K562 (cell line): ENCODE data around the gene NEK3. TPM values are rescaled to one million over a fixed set of nuclear protein-coding genes. Genes with fewer than 3 reads are reported as not detected.
"Not testable (repeated sequence)": the region's sequence is repeated elsewhere in the genome, so short reads cannot be mapped to it uniquely, and the experiment has no call there.

Source experiments
- ATAC-seq: fragments of 200-7000 bp; cut with Tn5 transposase; 3 replicates; pipeline ENCODE4 v1.9.1; 2020; ENCODE audit warnings: moderate library complexity
- BruUV-seq: library from RNA; stranded (reverse); fragments of 400-500 nt; replicated peaks from 2 replicates; lab custom pipeline; 2021; lab: Mats Ljungman, UMichigan
- CTCF ChIA-PET: fragments of 300-600 bp; formaldehyde crosslinking; extraction: SDS; loops from one replicate; lab custom pipeline; 2021; ENCODE audit warnings: low intra/inter-chr PET ratio; lab: Yijun Ruan, JAX
- POLR2A ChIA-PET: fragments of 300-600, 350-650 bp; sonication (Branson Sonifier 250); formaldehyde crosslinking; extraction: SDS; loops from one replicate; lab custom pipeline; 2021; ENCODE audit warnings: antibody characterized with exemption, inconsistent platforms; lab: Yijun Ruan, JAX
- DNase-seq, 4 experiments: peaks; one replicate each; pipeline versions ENCODE4 v3.0.0 to v3.0.0-alpha.2; 2011 to 2018; ENCODE audit warnings: low spot score in 3 of 4, mixed read lengths in 3 of 4; ENCODE audit errors: extremely low read depth in 1 of 4
- FAIRE-seq: peaks from 2 replicates; lab custom pipeline; 2011; peaks lifted over from hg19 to GRCh38; lab: Jason Lieb, UNC
- H2AFZ ChIP-seq: 2 replicates; pipeline ENCODE4 v1.6.0; 2011; ENCODE audit warnings: low read depth, low read length, control low read depth, inconsistent platforms
- H3K27ac ChIP-seq: fragments of 200-600 bp; 3 replicates; pipeline ENCODE4 v1.8.0; 2011; ENCODE audit warnings: low read depth, mild to moderate bottlenecking, control low read depth, inconsistent platforms, low read length, moderate library complexity, mixed read lengths; ENCODE audit errors: extremely low read depth
- H3K27me3 ChIP-seq, 2 experiments: fragments of 300-600 bp in 1 of 2; 2 replicates in 1 of 2; 3 replicates in 1 of 2; pipeline versions ENCODE4 v1.6.0 to v1.8.0; 2011; ENCODE audit warnings: inconsistent platforms in 2 of 2, low read length in 2 of 2, mild to moderate bottlenecking in 1 of 2, mixed read lengths in 1 of 2, moderate library complexity in 1 of 2; ENCODE audit not compliant: control insufficient read depth in 2 of 2, insufficient read depth in 2 of 2
- H3K36me3 ChIP-seq: fragments of 300-600 bp; 3 replicates; pipeline ENCODE4 v1.8.0; 2011; ENCODE audit warnings: mild to moderate bottlenecking, low read length, inconsistent platforms; ENCODE audit not compliant: control insufficient read depth, insufficient read depth
- H3K4me1 ChIP-seq, 2 experiments: fragments of 200-600 bp in 1 of 2; replicated peaks in 1 of 2; 2 replicates in 1 of 2; 3 replicates in 1 of 2; pipeline versions ENCODE4 v1.5.1 to v1.8.0; 2011; ENCODE audit warnings: inconsistent platforms in 2 of 2, low read length in 2 of 2, mild to moderate bottlenecking in 1 of 2, mixed read lengths in 1 of 2, moderate library complexity in 1 of 2; ENCODE audit not compliant: control insufficient read depth in 2 of 2, insufficient read depth in 2 of 2
- H3K4me2 ChIP-seq: 2 replicates; pipeline ENCODE4 v1.6.1; 2011; ENCODE audit warnings: low read length, control low read depth, inconsistent platforms, mixed read lengths; ENCODE audit not compliant: insufficient read depth
- H3K4me3 ChIP-seq: fragments of 200-600 bp; sonication (generic), shearing (Covaris generic); 2 replicates; pipeline ENCODE4 v1.5.1; 2016; ENCODE audit warnings: control low read depth, inconsistent platforms
- H3K79me2 ChIP-seq: fragments of 200-600 bp; 3 replicates; pipeline ENCODE4 v1.8.0; 2011; ENCODE audit warnings: low read length, inconsistent platforms; ENCODE audit not compliant: control insufficient read depth, insufficient read depth
- H3K9ac ChIP-seq, 2 experiments: 2 replicates each; pipeline versions ENCODE4 v1.6.0 to v1.6.1; 2011; ENCODE audit warnings: low read depth in 2 of 2, low read length in 2 of 2, control low read depth in 1 of 2, inconsistent platforms in 1 of 2, mild to moderate bottlenecking in 1 of 2, mixed read lengths in 1 of 2; ENCODE audit not compliant: insufficient read depth in 1 of 2
- H3K9me1 ChIP-seq: one replicate; pipeline ENCODE4 v1.6.0; 2011; ENCODE audit warnings: inconsistent platforms, mild to moderate bottlenecking, low read length, moderate library complexity; ENCODE audit not compliant: control insufficient read depth, insufficient read depth
- H3K9me3 ChIP-seq: replicated peaks from 2 replicates; pipeline ENCODE4 v1.5.1; 2011; ENCODE audit warnings: low read depth, low read length, inconsistent platforms; ENCODE audit not compliant: control insufficient read depth, insufficient read depth
- H4K20me1 ChIP-seq: replicated peaks from 2 replicates; pipeline ENCODE4 v1.6.1; 2011; ENCODE audit warnings: low read length, inconsistent platforms, mixed read lengths; ENCODE audit not compliant: control insufficient read depth, insufficient read depth
- SMC3 ChIP-seq: conservative IDR thresholded peaks from 2 replicates; pipeline ENCODE4 v1.6.1; 2011; ENCODE audit warnings: low read depth, low read length, improper control_type of control experiment; ENCODE audit not compliant: insufficient read depth
- WGBS: fragments of 100-300 bp; shearing (Covaris generic); methylation state at CpG from one replicate; pipeline ENCODE4 v1.1.6; 2016; ENCODE audit warnings: low coverage, mixed read lengths; ENCODE audit not compliant: insufficient coverage; ENCODE audit errors: missing lambda C conversion rate; 5-methylcytosine and 5-hydroxymethylcytosine counted together
- in situ Hi-C: fragments of 300-500 bp; cut with MboI; formaldehyde crosslinking; loops from 4 replicates; pipeline ENCODE4 v1.15.0; 2018; ENCODE audit warnings: inconsistent platforms, mixed read lengths
- intact Hi-C: fragments of 100-400 bp; cut with micrococcal nuclease; formaldehyde crosslinking; loops from 2 replicates; pipeline ENCODE4 v1.14.2; 2022
- polyA plus RNA-seq, 8 experiments: library from polyadenylated mRNA; depleted of rRNA in 4 of 8; stranded (reverse) in 5 of 8; unstranded in 3 of 8; fragments of >200 nt; fragmentation: Nextera tagmentation in 2 of 8; fragmentation: Illumina TruSeq in 1 of 8; extraction: Ambion mirVana in 2 of 8; extraction: Trizol in 1 of 8; gene quantifications; 2 replicates each; pipeline versions ENCODE4 v1.2.1 to v1.2.3, GENCODE V29; 2011 to 2014; ENCODE audit warnings: inconsistent platforms in 1 of 8, missing spikeins in 1 of 8
- total RNA-seq, 7 experiments: library from RNA; depleted of rRNA in 6 of 7; stranded (reverse); fragments of >200 nt in 6 of 7; fragmentation: Illumina TruSeq in 2 of 7; extraction: Trizol in 2 of 7; gene quantifications; 2 replicates each; pipeline versions ENCODE4 v1.2.1 to v1.2.3, GENCODE V29; 2011 to 2021; ENCODE audit warnings: low replicate concordance in 1 of 7
- TF ChIP-seq, protein P1 (sequence below): fragments of 250-450 bp; sonication (Bioruptor Pico); IDR thresholded peaks from 2 replicates; pipeline ENCODE4 v1.5.1; 2021; ENCODE audit warnings: mild to moderate bottlenecking

Gene NEK3
- total and polyA plus RNA-seq, 9 of the 15 experiments (the other 6 are each of a cell fraction or from before 2014, with no cell fraction given): 6.2 to 11.0 (median 9.3) TPM

- BruUV-seq, POLR2A ChIA-PET, H2AFZ ChIP-seq, H3K9me3 ChIP-seq, H3K27ac ChIP-seq, ATAC-seq, DNase-seq, CTCF ChIA-PET, H3K9me1 ChIP-seq, H3K27me3 ChIP-seq, H3K4me2 ChIP-seq, H3K4me3 ChIP-seq, H3K79me2 ChIP-seq, H4K20me1 ChIP-seq, intact Hi-C loops, H3K36me3 ChIP-seq, FAIRE-seq, in situ Hi-C loops, H3K9ac ChIP-seq: not testable (repeated sequence)
- peaks cover 9 to 11% of the 10 kb centered on the region in 2 experiments; a peak in 4 of 5 replicates for H3K4me1 ChIP-seq
- 0% methylated on average over 1 of the region's 3 CpGs for WGBS
Measured at GRCh38 chr13:52163878-52164277, 4.5 kb upstream of the NEK3 start.

DNA sequence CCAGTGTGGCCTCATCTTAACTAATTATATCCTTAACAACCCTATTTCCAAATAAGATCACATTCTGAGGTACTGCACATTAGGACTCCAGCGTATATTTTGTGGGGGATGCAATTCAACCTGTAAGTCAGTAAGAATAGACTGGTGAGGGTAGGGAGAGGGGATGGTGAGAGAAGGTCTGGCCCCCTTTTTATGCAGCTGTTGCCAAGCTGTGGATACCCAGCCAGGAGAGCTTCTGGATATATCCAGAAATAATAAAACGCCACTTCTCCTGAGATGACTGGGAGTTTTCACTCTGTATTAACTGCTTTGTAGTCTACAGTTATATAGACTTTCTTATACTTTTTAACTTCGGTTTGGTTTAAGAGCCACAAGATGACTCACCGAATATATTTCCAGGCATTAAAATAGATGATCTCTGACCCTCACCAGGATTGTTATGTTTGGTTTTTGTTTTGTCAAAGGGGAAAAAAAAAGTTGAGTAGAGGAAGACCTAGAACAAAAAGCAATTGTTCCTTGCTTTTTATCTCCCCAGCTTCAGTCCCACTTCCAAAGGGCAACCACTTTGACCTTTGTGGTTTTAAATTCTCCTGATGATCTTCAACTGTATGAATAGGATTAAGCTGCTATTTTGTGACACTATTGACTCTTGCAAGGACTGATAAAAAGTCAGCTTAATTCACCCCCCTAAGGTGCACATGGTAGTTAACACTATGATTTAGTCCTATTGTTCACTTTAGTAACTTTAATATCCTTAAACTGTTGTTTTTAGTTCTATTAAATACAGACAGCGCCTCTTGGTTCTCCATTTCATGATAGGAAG lies 3.1 kb upstream of the NEK3 start:
- POLR2A ChIA-PET: interaction anchor here (1.1 to 1.4 kb wide), 2 partner anchors 10 to 28 kb away, joined by 3 to 4 read pairs; no protein-coding TSS in a partner anchor
- WGBS: 14% methylated on average over 5 of the region's 5 CpGs
- TF ChIP-seq SMC3: no peak
- TF ChIP-seq, protein P1, sequence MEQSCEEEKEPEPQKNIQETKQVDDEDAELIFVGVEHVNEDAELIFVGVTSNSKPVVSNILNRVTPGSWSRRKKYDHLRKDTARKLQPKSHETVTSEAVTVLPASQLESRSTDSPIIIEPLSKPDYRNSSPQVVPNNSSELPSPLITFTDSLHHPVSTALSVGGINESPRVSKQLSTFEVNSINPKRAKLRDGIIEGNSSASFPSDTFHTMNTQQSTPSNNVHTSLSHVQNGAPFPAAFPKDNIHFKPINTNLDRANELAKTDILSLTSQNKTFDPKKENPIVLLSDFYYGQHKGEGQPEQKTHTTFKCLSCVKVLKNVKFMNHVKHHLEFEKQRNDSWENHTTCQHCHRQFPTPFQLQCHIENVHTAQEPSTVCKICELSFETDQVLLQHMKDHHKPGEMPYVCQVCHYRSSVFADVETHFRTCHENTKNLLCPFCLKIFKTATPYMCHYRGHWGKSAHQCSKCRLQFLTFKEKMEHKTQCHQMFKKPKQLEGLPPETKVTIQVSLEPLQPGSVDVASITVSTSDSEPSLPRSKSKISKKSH: no peak

More for the DNA sequence above, 3.1 kb upstream of the NEK3 start:
- Histone ChIP-seq H3K9ac (no peak overlapping the region), H3K79me2 (no peaks in the 10 kb centered on the region), H3K4me2 (no peak overlapping the region), H3K27me3 (no peaks in the 10 kb centered on the region), H2AFZ (no peak overlapping the region), H3K9me1 (no peaks in the 10 kb centered on the region), H3K36me3 (0 out of 3 replicates have a peak, but pooled peaks cover 2% of the 10 kb centered on the region), H4K20me1 (no peaks in the 10 kb centered on the region), H3K9me3 (no peaks in the 10 kb centered on the region), H3K4me3 (no peak overlapping the region), H3K4me1 (peaks cover 10 to 11% of the 10 kb centered on the region in 2 experiments; a peak in 4 of 5 replicates), H3K27ac (no peak overlapping the region)
- intact Hi-C loops: no loop called here
- peak; percentile 88 for FAIRE-seq
- in situ Hi-C loops: no loop called here
- peak in 1 of 4 experiments; percentile 11 for DNase-seq
- BruUV-seq: no TSS peak
- ATAC-seq: peak; percentile 7; the same call in 1 of the 3 replicates
- CTCF ChIA-PET: no interaction called here
